K562 (cell line): ENCODE measurements around the gene N4BP3. TPM values are rescaled to one million over a fixed set of nuclear protein-coding genes. Genes with fewer than 3 reads are reported as not detected.

ENCODE experiments used
- ADNP ChIP-seq: fragments of 200-800 bp; sonication (Bioruptor generic); IDR thresholded peaks from 2 replicates; pipeline ENCODE4 v1.6.1; 2016; ENCODE audit warnings: missing genetic modification characterization, missing compliant biosample characterization
- ARID2 ChIP-seq: fragments of 450-650 bp; IDR thresholded peaks from 2 replicates; pipeline ENCODE4 v1.6.1; 2017; ENCODE audit warnings: antibody characterized with exemption, mild to moderate bottlenecking
- CBFA2T3 ChIP-seq: fragments of 450-650 bp; IDR thresholded peaks from 2 replicates; pipeline ENCODE4 v1.6.1; 2017
- EP300 ChIP-seq: IDR thresholded peaks from 2 replicates; pipeline ENCODE4 v1.6.1; 2012; ENCODE audit warnings: low read length, improper control_type of control experiment
- L3MBTL2 ChIP-seq: fragments of 450-650 bp; IDR thresholded peaks from 2 replicates; pipeline ENCODE4 v1.6.1; 2016; ENCODE audit warnings: mild to moderate bottlenecking, moderate library complexity
- MAZ ChIP-seq, 2 experiments: fragments of 450-650 bp in 1 of 2; sonication (generic) in 1 of 2; formaldehyde crosslinking; IDR thresholded peaks in 1 of 2; conservative IDR thresholded peaks in 1 of 2; 2 replicates each; pipeline versions ENCODE4 v1.4.0 to v1.5.0; 2020; ENCODE audit warnings: mild to moderate bottlenecking in 1 of 2, missing genetic modification reagents in 1 of 2
- NBN ChIP-seq: fragments of 450-650 bp; IDR thresholded peaks from 2 replicates; pipeline ENCODE4 v1.6.1; 2016; ENCODE audit warnings: low read depth, mild to moderate bottlenecking
- NFE2 ChIP-seq: IDR thresholded peaks from 2 replicates; pipeline ENCODE4 v1.6.1; 2014; ENCODE audit warnings: antibody characterized with exemption, low read depth
- NFIC ChIP-seq: fragments of 450-650 bp; IDR thresholded peaks from 2 replicates; pipeline ENCODE4 v1.6.1; 2017; ENCODE audit warnings: mild to moderate bottlenecking, inconsistent platforms
- PML ChIP-seq: IDR thresholded peaks from 2 replicates; pipeline ENCODE4 v1.6.1; 2012; ENCODE audit warnings: low read length, inconsistent platforms
- RAD51 ChIP-seq: fragments of 450-650 bp; IDR thresholded peaks from 2 replicates; pipeline ENCODE4 v1.7.1; 2016; ENCODE audit warnings: low read depth, mild to moderate bottlenecking, borderline replicate concordance
- SMAD3 ChIP-seq: fragments of 450-650 bp; formaldehyde crosslinking; conservative IDR thresholded peaks from 2 replicates; pipeline ENCODE4 v1.4.0; 2020; ENCODE audit warnings: mild to moderate bottlenecking
- TAF1 ChIP-seq: IDR thresholded peaks from 2 replicates; pipeline ENCODE4 v1.6.1; 2011; ENCODE audit warnings: mild to moderate bottlenecking, low read length, moderate library complexity; ENCODE audit not compliant: insufficient read depth, control insufficient read depth, severe bottlenecking; ENCODE audit errors: extremely low read depth
- polyA plus RNA-seq, 8 experiments: library from polyadenylated mRNA; depleted of rRNA in 4 of 8; stranded (reverse) in 5 of 8; unstranded in 3 of 8; fragments of >200 nt; fragmentation: Nextera tagmentation in 2 of 8; fragmentation: Illumina TruSeq in 1 of 8; extraction: Ambion mirVana in 2 of 8; extraction: Trizol in 1 of 8; gene quantifications; 2 replicates each; pipeline versions ENCODE4 v1.2.1 to v1.2.3, GENCODE V29; 2011 to 2014; ENCODE audit warnings: inconsistent platforms in 1 of 8, missing spikeins in 1 of 8
- total RNA-seq, 7 experiments: library from RNA; depleted of rRNA in 6 of 7; stranded (reverse); fragments of >200 nt in 6 of 7; fragmentation: Illumina TruSeq in 2 of 7; extraction: Trizol in 2 of 7; gene quantifications; 2 replicates each; pipeline versions ENCODE4 v1.2.1 to v1.2.3, GENCODE V29; 2011 to 2021; ENCODE audit warnings: low replicate concordance in 1 of 7
- TF ChIP-seq, protein P1 (sequence below): fragments of 450-650 bp; formaldehyde crosslinking; conservative IDR thresholded peaks from 2 replicates; pipeline ENCODE4 v1.4.0; 2022; ENCODE audit warnings: mild to moderate bottlenecking, missing genetic modification characterization
- TF ChIP-seq, protein P2 (sequence below), 2 experiments: fragments of 150-350 bp in 1 of 2; IDR thresholded peaks; 2 replicates each; pipeline ENCODE4 v1.6.1; 2012 to 2016; ENCODE audit warnings: low read depth in 2 of 2, low read length in 2 of 2, mild to moderate bottlenecking in 1 of 2, moderate library complexity in 1 of 2
- TF ChIP-seq, protein P3 (sequence below): fragments of 450-650 bp; IDR thresholded peaks from 2 replicates; pipeline ENCODE4 v1.6.1; 2016; ENCODE audit warnings: missing biosample characterization, missing genetic modification characterization
- TF ChIP-seq, protein P4 (sequence below): fragments of 450-650 bp; IDR thresholded peaks from 2 replicates; pipeline ENCODE4 v1.6.1; 2017; ENCODE audit warnings: antibody characterized with exemption, mild to moderate bottlenecking

The N4BP3 gene
- total and polyA plus RNA-seq, 9 of the 15 experiments (the other 6 are each of a cell fraction or from before 2014, with no cell fraction given), result 0.06 to 7.0 (median 2.4) TPM

DNA sequence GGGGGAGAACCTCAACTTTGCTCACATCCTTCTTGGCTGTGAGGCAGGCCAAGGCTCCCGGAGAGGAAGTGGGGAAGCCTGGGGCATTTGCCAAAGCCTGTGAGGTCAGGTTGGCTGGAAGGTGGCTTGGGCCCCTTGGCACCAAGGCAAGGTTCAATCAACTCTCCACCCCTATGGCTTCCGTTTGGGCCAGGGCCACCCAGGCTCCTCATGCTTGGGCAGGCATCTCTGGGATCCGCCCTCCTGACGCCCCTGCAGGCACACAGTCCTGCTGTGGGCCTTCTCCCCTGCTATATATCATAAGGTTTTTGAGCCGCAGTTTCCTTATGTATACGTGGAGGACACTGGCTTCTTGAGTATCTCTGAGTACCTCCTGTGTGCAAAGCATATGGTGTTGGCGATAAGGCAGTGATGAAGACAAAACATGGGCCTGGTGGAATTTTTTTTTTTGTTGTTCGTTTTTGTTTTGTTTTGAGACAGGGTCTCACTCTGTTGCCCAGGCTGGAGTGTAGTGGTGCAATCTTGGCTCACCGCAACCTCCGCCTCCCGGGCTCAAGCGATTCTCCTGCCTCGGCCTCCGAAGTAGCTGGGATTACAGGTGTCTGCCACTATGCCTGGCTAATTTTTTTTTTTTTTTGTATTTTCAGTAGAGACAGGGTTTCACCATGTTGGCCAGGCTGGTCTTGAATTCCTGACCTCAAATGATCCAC lies 14.1 kb downstream of the N4BP3 start (continued):
- TF ChIP-seq, protein P1, sequence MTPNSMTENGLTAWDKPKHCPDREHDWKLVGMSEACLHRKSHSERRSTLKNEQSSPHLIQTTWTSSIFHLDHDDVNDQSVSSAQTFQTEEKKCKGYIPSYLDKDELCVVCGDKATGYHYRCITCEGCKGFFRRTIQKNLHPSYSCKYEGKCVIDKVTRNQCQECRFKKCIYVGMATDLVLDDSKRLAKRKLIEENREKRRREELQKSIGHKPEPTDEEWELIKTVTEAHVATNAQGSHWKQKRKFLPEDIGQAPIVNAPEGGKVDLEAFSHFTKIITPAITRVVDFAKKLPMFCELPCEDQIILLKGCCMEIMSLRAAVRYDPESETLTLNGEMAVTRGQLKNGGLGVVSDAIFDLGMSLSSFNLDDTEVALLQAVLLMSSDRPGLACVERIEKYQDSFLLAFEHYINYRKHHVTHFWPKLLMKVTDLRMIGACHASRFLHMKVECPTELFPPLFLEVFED (CRISPR knock-in tag), result 0 out of 2 replicates have a peak, but pooled peaks have one; percentile 45
- TF ChIP-seq MAZ (CRISPR knock-in tag; conservative IDR thresholded peaks at IDR 0.05 in 1 of 2, IDR thresholded peaks at IDR 0.05 in 1 of 2) (peak; percentile 56 to 59; a peak in 1 of 4 replicates), PML (peak; percentile 93), ARID2 (peak; percentile 97), NFE2 (peak; percentile 27; the same call in 1 of the 2 replicates), CBFA2T3 (peak; percentile 98), NBN (peak; percentile 97), RAD51 (0 out of 2 replicates have a peak, but pooled peaks have one; percentile 22), ADNP (tag) (peak; percentile 88), SMAD3 (0 out of 2 replicates have a peak, but pooled peaks have one; percentile 20), EP300 (peak; percentile 92), NFIC (peak; percentile 83), TAF1 (peak; percentile 43), L3MBTL2 (peak; percentile 75)
- TF ChIP-seq, protein P2, sequence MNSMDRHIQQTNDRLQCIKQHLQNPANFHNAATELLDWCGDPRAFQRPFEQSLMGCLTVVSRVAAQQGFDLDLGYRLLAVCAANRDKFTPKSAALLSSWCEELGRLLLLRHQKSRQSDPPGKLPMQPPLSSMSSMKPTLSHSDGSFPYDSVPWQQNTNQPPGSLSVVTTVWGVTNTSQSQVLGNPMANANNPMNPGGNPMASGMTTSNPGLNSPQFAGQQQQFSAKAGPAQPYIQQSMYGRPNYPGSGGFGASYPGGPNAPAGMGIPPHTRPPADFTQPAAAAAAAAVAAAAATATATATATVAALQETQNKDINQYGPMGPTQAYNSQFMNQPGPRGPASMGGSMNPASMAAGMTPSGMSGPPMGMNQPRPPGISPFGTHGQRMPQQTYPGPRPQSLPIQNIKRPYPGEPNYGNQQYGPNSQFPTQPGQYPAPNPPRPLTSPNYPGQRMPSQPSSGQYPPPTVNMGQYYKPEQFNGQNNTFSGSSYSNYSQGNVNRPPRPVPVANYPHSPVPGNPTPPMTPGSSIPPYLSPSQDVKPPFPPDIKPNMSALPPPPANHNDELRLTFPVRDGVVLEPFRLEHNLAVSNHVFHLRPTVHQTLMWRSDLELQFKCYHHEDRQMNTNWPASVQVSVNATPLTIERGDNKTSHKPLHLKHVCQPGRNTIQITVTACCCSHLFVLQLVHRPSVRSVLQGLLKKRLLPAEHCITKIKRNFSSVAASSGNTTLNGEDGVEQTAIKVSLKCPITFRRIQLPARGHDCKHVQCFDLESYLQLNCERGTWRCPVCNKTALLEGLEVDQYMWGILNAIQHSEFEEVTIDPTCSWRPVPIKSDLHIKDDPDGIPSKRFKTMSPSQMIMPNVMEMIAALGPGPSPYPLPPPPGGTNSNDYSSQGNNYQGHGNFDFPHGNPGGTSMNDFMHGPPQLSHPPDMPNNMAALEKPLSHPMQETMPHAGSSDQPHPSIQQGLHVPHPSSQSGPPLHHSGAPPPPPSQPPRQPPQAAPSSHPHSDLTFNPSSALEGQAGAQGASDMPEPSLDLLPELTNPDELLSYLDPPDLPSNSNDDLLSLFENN (IDR thresholded peaks at IDR 0.05; ENCODE audit: low read depth in 2 of 2, low read length in 2 of 2), result peak in 1 of 2 experiments; percentile 82; a peak in 1 of 4 replicates
- TF ChIP-seq, protein P3, sequence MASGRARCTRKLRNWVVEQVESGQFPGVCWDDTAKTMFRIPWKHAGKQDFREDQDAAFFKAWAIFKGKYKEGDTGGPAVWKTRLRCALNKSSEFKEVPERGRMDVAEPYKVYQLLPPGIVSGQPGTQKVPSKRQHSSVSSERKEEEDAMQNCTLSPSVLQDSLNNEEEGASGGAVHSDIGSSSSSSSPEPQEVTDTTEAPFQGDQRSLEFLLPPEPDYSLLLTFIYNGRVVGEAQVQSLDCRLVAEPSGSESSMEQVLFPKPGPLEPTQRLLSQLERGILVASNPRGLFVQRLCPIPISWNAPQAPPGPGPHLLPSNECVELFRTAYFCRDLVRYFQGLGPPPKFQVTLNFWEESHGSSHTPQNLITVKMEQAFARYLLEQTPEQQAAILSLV, result peak; percentile 22; the same call in 1 of the 2 replicates
- TF ChIP-seq, protein P4, sequence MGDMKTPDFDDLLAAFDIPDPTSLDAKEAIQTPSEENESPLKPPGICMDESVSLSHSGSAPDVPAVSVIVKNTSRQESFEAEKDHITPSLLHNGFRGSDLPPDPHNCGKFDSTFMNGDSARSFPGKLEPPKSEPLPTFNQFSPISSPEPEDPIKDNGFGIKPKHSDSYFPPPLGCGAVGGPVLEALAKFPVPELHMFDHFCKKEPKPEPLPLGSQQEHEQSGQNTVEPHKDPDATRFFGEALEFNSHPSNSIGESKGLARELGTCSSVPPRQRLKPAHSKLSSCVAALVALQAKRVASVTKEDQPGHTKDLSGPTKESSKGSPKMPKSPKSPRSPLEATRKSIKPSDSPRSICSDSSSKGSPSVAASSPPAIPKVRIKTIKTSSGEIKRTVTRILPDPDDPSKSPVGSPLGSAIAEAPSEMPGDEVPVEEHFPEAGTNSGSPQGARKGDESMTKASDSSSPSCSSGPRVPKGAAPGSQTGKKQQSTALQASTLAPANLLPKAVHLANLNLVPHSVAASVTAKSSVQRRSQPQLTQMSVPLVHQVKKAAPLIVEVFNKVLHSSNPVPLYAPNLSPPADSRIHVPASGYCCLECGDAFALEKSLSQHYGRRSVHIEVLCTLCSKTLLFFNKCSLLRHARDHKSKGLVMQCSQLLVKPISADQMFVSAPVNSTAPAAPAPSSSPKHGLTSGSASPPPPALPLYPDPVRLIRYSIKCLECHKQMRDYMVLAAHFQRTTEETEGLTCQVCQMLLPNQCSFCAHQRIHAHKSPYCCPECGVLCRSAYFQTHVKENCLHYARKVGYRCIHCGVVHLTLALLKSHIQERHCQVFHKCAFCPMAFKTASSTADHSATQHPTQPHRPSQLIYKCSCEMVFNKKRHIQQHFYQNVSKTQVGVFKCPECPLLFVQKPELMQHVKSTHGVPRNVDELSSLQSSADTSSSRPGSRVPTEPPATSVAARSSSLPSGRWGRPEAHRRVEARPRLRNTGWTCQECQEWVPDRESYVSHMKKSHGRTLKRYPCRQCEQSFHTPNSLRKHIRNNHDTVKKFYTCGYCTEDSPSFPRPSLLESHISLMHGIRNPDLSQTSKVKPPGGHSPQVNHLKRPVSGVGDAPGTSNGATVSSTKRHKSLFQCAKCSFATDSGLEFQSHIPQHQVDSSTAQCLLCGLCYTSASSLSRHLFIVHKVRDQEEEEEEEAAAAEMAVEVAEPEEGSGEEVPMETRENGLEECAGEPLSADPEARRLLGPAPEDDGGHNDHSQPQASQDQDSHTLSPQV, result peak; percentile 96
